ENCODE data around the gene NRXN3. TPM values are rescaled to one million over a fixed set of nuclear protein-coding genes. Genes with fewer than 3 reads are reported as not detected.

NRXN3 gene
- total RNA-seq, 2 donors from 2014 or later: 1.2 to 7.8 TPM

DNA sequence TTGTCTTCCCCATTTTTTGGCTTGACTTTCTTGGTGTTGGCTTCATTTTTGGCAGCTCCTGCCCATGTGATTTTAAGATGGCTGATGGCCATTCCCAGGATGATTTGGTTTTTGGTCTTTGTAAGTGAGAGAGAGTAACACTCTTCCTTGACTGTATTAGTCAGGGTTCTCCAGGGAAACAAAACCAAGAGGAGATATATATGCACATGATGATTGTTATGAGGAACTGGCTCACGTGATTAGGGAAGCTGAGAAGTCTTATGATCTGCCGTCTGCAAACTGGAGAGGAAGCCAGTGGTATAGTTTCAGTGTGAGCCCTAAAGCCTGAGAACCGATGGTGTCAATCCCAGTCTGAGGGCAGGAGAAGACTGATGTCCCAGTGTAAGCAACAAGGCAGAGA, 146.6 kb downstream of the NRXN3 start:
- DNase-seq: no peak

DNA sequence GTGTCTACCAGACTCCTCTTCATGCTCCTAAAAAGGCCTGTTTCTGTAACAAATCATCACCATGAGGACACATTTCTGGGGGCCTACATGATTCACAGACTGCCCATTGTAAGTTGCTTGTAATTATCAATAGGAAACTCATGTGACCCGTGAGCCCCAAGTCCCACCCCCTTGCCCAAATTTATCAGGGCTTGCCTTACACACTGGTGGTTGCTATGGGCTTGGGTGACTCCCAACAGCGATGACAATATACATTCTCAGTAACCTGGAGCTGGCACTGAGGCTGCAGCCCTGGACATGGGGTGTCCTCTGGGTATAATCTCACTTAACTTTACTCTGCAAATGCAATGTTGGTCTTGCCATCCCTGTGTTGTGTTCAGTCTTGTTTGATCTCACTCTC, 149.2 kb downstream of the NRXN3 start:
- DNase-seq: no peak
- intact Hi-C loops (cut with DNase I): no loop called here
- no peaks in the 10 kb centered on the region for H3K36me3 ChIP-seq
- no peaks in the 10 kb centered on the region for H3K27me3 ChIP-seq
- TF ChIP-seq, protein P1, sequence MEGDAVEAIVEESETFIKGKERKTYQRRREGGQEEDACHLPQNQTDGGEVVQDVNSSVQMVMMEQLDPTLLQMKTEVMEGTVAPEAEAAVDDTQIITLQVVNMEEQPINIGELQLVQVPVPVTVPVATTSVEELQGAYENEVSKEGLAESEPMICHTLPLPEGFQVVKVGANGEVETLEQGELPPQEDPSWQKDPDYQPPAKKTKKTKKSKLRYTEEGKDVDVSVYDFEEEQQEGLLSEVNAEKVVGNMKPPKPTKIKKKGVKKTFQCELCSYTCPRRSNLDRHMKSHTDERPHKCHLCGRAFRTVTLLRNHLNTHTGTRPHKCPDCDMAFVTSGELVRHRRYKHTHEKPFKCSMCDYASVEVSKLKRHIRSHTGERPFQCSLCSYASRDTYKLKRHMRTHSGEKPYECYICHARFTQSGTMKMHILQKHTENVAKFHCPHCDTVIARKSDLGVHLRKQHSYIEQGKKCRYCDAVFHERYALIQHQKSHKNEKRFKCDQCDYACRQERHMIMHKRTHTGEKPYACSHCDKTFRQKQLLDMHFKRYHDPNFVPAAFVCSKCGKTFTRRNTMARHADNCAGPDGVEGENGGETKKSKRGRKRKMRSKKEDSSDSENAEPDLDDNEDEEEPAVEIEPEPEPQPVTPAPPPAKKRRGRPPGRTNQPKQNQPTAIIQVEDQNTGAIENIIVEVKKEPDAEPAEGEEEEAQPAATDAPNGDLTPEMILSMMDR (IDR thresholded peaks at IDR 0.05): no peak
- H3K9ac ChIP-seq (ENCODE audit: low read depth in 2 of 2, low read length in 2 of 2): no peak overlapping the region
- H3K4me1 ChIP-seq: no peaks in the 10 kb centered on the region
- no peaks in the 10 kb centered on the region for H3K9me3 ChIP-seq
- no peak overlapping the region for H3K27ac ChIP-seq
- H3K4me3 ChIP-seq: no peak overlapping the region

More for the DNA sequence above, 146.6 kb downstream of the NRXN3 start:
- Histone ChIP-seq H3K9me3 (no peaks in the 10 kb centered on the region), H3K4me1 (no peaks in the 10 kb centered on the region), H3K27me3 (no peaks in the 10 kb centered on the region), H3K4me3 (no peak overlapping the region), H3K27ac (no peak overlapping the region), H3K36me3 (no peaks in the 10 kb centered on the region), H3K9ac (ENCODE audit: low read depth in 2 of 2, low read length in 2 of 2) (no peak overlapping the region)
- intact Hi-C loops (cut with DNase I): no loop called here
- TF ChIP-seq, protein P1 (IDR thresholded peaks at IDR 0.05): no peak

DNA sequence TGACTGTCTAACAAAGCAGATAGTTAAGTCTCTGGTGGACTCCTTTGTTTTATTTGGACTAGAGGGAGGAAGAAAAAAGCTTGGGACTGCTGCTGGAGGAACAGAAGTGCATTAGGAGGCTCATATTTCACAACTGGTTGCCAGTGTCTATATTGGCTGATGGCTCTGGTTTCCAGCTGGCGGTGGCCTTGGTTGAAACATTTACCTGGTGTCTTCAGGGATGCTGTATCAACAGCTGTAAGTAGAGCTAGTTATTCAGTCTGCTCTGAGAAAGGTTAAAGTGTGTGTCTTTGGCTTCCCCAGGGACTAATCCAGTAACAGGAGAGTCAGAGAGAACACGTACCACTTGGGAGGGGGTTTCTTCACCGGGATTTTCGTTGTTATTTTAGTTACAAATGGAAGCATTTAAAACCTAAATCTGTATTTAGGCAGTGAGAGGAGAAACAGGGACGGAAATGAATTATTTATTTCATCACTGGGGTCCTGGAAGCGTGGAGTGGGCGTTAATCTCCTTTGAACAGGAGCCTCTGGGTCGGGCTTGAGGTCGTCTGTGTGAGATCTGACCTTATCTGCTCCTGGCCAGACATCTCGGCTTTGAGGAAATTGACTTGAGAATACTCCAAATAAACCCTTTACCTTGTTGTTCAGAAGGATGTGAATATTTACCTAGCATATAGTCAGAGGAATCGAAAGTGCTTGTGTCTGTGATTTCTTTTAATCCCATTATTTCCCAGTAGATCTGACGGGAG, 149.9 kb downstream of the NRXN3 start:
- H3K4me1 ChIP-seq: no peaks in the 10 kb centered on the region
- no peak for DNase-seq
- H3K36me3 ChIP-seq: no peaks in the 10 kb centered on the region
- TF ChIP-seq, protein P1 (IDR thresholded peaks at IDR 0.05): no peak
- intact Hi-C loops (cut with DNase I): no loop called here
- no peak overlapping the region for H3K9ac ChIP-seq (ENCODE audit: low read depth in 2 of 2, low read length in 2 of 2)
- H3K27me3 ChIP-seq: no peaks in the 10 kb centered on the region
- H3K4me3 ChIP-seq: no peak overlapping the region
- H3K9me3 ChIP-seq: no peaks in the 10 kb centered on the region
- no peak overlapping the region for H3K27ac ChIP-seq

DNA sequence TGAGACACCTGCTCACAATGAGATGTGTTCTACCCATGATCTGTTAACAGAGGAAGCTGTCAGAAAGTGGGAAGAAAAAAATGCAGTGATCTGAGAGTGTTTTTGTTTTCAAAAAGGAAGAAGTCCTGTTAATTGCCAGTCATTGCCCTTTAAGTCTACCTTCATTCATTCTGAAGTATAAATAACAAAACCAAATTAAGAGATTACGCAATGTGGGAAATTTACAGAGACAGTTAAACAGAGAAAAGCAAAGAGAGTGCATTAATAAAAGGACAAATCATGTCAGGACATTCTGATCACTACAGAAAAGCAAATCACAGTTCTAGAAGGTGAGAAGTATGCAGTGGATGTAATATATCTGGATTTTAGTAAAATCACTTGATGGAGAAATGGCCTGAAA, 154.2 kb downstream of the NRXN3 start:
- Histone ChIP-seq H3K27ac (no peak overlapping the region), H3K36me3 (no peaks in the 10 kb centered on the region), H3K4me3 (no peak overlapping the region), H3K9ac (ENCODE audit: low read depth in 2 of 2, low read length in 2 of 2) (no peak overlapping the region), H3K27me3 (no peaks in the 10 kb centered on the region), H3K9me3 (no peaks in the 10 kb centered on the region), H3K4me1 (no peaks in the 10 kb centered on the region)
- no peak for DNase-seq
- intact Hi-C loops (cut with DNase I): no loop called here
- TF ChIP-seq, protein P1 (IDR thresholded peaks at IDR 0.05): no peak

DNA sequence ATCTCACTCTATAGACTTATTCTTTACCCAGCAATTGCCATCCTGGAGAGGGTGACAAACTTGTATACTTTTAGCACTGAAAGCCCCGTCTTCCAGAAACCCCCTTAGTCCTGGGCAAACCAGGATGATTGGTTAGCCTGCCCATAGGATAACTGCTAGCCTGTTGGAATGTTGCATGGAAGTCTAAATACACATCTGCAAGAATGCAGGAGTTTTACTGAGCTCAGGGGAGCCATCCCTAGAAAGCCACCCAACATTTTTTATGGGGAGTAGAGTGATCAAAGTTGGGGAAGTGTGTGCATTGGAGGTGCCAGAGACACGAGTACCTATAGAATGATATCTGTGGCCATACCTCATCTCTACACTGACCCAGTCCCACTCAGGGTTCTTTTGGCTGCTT, 155.7 kb downstream of the NRXN3 start:
- H3K36me3 ChIP-seq: no peaks in the 10 kb centered on the region
- intact Hi-C loops (cut with DNase I): no loop called here
- H3K4me3 ChIP-seq: no peak overlapping the region
- DNase-seq: no peak
- H3K27me3 ChIP-seq: no peaks in the 10 kb centered on the region
- H3K9ac ChIP-seq (ENCODE audit: low read depth in 2 of 2, low read length in 2 of 2): no peak overlapping the region
- H3K4me1 ChIP-seq: no peaks in the 10 kb centered on the region
- no peak overlapping the region for H3K27ac ChIP-seq
- H3K9me3 ChIP-seq: no peaks in the 10 kb centered on the region
- TF ChIP-seq, protein P1 (IDR thresholded peaks at IDR 0.05): no peak

Data from colonic mucosa (tissue), 4 donors.